HepG2 (cell line): ENCODE results near the gene WNK4. TPM values are rescaled to one million over a fixed set of nuclear protein-coding genes. Genes with fewer than 3 reads are reported as not detected.

Experiments used
- BRF2 ChIP-seq: sonication (generic); formaldehyde crosslinking; IDR thresholded peaks from 2 replicates; pipeline ENCODE4 v1.8.1; 2022; ENCODE audit warnings: mild to moderate bottlenecking, missing genetic modification reagents
- ELF4 ChIP-seq: sonication (generic); formaldehyde crosslinking; IDR thresholded peaks from 2 replicates; pipeline ENCODE4 v1.5.0; 2020; ENCODE audit warnings: missing genetic modification reagents, mild to moderate bottlenecking, moderate library complexity, borderline replicate concordance
- FUBP1 ChIP-seq: sonication (generic); formaldehyde crosslinking; IDR thresholded peaks from 2 replicates; pipeline ENCODE4 v1.5.1; 2020; ENCODE audit warnings: missing genetic modification reagents, mild to moderate bottlenecking, borderline replicate concordance
- GZF1 ChIP-seq: sonication (generic); formaldehyde crosslinking; IDR thresholded peaks from 2 replicates; pipeline ENCODE4 v1.5.1; 2020; ENCODE audit warnings: mild to moderate bottlenecking, missing genetic modification reagents
- HOXA9 ChIP-seq: sonication (generic); formaldehyde crosslinking; IDR thresholded peaks from 2 replicates; pipeline ENCODE4 v1.8.1; 2022; ENCODE audit warnings: missing genetic modification reagents, mild to moderate bottlenecking, moderate library complexity, borderline replicate concordance
- MAFK ChIP-seq, 2 experiments: IDR thresholded peaks in 1 of 2; conservative IDR thresholded peaks in 1 of 2; 2 replicates each; pipeline ENCODE4 v1.6.1; 2011; ENCODE audit warnings: improper control_type of control experiment in 2 of 2, low read length in 2 of 2
- MIXL1 ChIP-seq: IDR thresholded peaks from 2 replicates; pipeline ENCODE4 v1.6.1; 2016
- NFE2 ChIP-seq: sonication (generic); formaldehyde crosslinking; IDR thresholded peaks from 2 replicates; pipeline ENCODE4 v1.4.0; 2020; ENCODE audit warnings: missing genetic modification reagents
- NR2C2 ChIP-seq: sonication (generic); formaldehyde crosslinking; IDR thresholded peaks from 2 replicates; pipeline ENCODE4 v1.4.0; 2020; ENCODE audit warnings: missing genetic modification reagents, mild to moderate bottlenecking, moderate library complexity, borderline replicate concordance
- RARG ChIP-seq: sonication (generic); formaldehyde crosslinking; IDR thresholded peaks from 2 replicates; pipeline ENCODE4 v1.4.0; 2020; ENCODE audit warnings: low read depth, mild to moderate bottlenecking, missing genetic modification reagents
- RBAK ChIP-seq: sonication (generic); formaldehyde crosslinking; IDR thresholded peaks from 2 replicates; pipeline ENCODE4 v1.5.1; 2020; ENCODE audit warnings: mild to moderate bottlenecking, missing genetic modification reagents
- SMAD9 ChIP-seq: sonication (generic); formaldehyde crosslinking; IDR thresholded peaks from 2 replicates; pipeline ENCODE4 v1.5.1; 2020; ENCODE audit warnings: mild to moderate bottlenecking, missing genetic modification reagents
- SRY ChIP-seq: sonication (generic); formaldehyde crosslinking; IDR thresholded peaks from 2 replicates; pipeline ENCODE4 v1.8.0; 2022; ENCODE audit warnings: mild to moderate bottlenecking, missing genetic modification reagents
- UBTF ChIP-seq: sonication (generic); formaldehyde crosslinking; IDR thresholded peaks from 2 replicates; pipeline ENCODE4 v1.4.0; 2020; ENCODE audit warnings: mild to moderate bottlenecking, missing genetic modification reagents
- ZC3H4 ChIP-seq: sonication (generic); formaldehyde crosslinking; IDR thresholded peaks from 2 replicates; pipeline ENCODE4 v1.4.0; 2020; ENCODE audit warnings: missing genetic modification reagents, borderline replicate concordance
- ZNF17 ChIP-seq: sonication (generic); formaldehyde crosslinking; IDR thresholded peaks from 2 replicates; pipeline ENCODE4 v1.5.0; 2020; ENCODE audit warnings: mild to moderate bottlenecking, missing genetic modification reagents
- ZNF343 ChIP-seq: sonication (generic); formaldehyde crosslinking; IDR thresholded peaks from 2 replicates; pipeline ENCODE4 v1.4.0; 2020; ENCODE audit warnings: mild to moderate bottlenecking, missing genetic modification reagents
- ZNF383 ChIP-seq: sonication (generic); formaldehyde crosslinking; IDR thresholded peaks from 2 replicates; pipeline ENCODE4 v1.4.0; 2020; ENCODE audit warnings: missing genetic modification reagents, mild to moderate bottlenecking, borderline replicate concordance
- polyA plus RNA-seq, 8 experiments: library from polyadenylated mRNA; depleted of rRNA in 3 of 8; stranded (reverse) in 7 of 8; unstranded in 1 of 8; fragments of >200 nt; fragmentation: Illumina TruSeq in 4 of 8; extraction: Trizol in 4 of 8; gene quantifications; 2 replicates each; pipeline versions ENCODE4 v1.2.1 to v1.2.3, GENCODE V29; 2011 to 2016; ENCODE audit warnings: low read depth in 4 of 8, missing spikeins in 1 of 8, mixed read lengths in 1 of 8; ENCODE audit not compliant: insufficient read depth in 1 of 8
- total RNA-seq, 5 experiments: library from RNA; depleted of rRNA; stranded (reverse); fragments of >200 nt; fragmentation: Illumina TruSeq; extraction: Trizol; gene quantifications; 2 replicates each; pipeline ENCODE4 v1.2.3, GENCODE V29; 2016; ENCODE audit warnings: low read depth in 1 of 5
- TF ChIP-seq, protein P1 (sequence below): sonication (generic); formaldehyde crosslinking; IDR thresholded peaks from 2 replicates; pipeline ENCODE4; 2020; ENCODE audit warnings: missing genetic modification reagents, mild to moderate bottlenecking, borderline replicate concordance
- TF ChIP-seq, protein P2 (sequence below): sonication (generic); formaldehyde crosslinking; IDR thresholded peaks from 2 replicates; pipeline ENCODE4 v1.4.0; 2020; ENCODE audit warnings: mild to moderate bottlenecking, missing genetic modification reagents

The WNK4 gene
- total and polyA plus RNA-seq, 2 of the 13 experiments (the other 11 are each of a cell fraction or from before 2014, with no cell fraction given) = 2.7 to 13.7 TPM

GRCh38 chr17:42744806-42745617 lies 35.4 kb upstream of the WNK4 start, which contains the start of gene EZH1 (continued):
- TF ChIP-seq BRF2 = peak; percentile 81; the same call in 1 of the 2 replicates
- no peak for TF ChIP-seq MAFK (conservative IDR thresholded peaks at IDR 0.05 in 1 of 2, IDR thresholded peaks at IDR 0.05 in 1 of 2; ENCODE audit: low read length in 2 of 2)
- TF ChIP-seq GZF1 (CRISPR knock-in tag) = no peak; the same call in 1 of the 2 replicates
- TF ChIP-seq ZNF383 (CRISPR knock-in tag) = no peak
- TF ChIP-seq HOXA9 (CRISPR knock-in tag) = peak; percentile 88
- TF ChIP-seq, protein P1, sequence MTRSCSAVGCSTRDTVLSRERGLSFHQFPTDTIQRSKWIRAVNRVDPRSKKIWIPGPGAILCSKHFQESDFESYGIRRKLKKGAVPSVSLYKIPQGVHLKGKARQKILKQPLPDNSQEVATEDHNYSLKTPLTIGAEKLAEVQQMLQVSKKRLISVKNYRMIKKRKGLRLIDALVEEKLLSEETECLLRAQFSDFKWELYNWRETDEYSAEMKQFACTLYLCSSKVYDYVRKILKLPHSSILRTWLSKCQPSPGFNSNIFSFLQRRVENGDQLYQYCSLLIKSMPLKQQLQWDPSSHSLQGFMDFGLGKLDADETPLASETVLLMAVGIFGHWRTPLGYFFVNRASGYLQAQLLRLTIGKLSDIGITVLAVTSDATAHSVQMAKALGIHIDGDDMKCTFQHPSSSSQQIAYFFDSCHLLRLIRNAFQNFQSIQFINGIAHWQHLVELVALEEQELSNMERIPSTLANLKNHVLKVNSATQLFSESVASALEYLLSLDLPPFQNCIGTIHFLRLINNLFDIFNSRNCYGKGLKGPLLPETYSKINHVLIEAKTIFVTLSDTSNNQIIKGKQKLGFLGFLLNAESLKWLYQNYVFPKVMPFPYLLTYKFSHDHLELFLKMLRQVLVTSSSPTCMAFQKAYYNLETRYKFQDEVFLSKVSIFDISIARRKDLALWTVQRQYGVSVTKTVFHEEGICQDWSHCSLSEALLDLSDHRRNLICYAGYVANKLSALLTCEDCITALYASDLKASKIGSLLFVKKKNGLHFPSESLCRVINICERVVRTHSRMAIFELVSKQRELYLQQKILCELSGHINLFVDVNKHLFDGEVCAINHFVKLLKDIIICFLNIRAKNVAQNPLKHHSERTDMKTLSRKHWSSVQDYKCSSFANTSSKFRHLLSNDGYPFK = peak; percentile 62
- peak; percentile 48; the same call in 1 of the 2 replicates for TF ChIP-seq RBAK (CRISPR knock-in tag)
- TF ChIP-seq ZNF17 (CRISPR knock-in tag) = no peak
- no peak for TF ChIP-seq NFE2 (CRISPR knock-in tag)
- TF ChIP-seq, protein P2, sequence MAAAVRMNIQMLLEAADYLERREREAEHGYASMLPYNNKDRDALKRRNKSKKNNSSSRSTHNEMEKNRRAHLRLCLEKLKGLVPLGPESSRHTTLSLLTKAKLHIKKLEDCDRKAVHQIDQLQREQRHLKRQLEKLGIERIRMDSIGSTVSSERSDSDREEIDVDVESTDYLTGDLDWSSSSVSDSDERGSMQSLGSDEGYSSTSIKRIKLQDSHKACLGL = peak; percentile 86
- peak; percentile 60; the same call in 1 of the 2 replicates for TF ChIP-seq NR2C2 (CRISPR knock-in tag)
- TF ChIP-seq ELF4 (CRISPR knock-in tag) = no peak
- peak; percentile 57; the same call in 1 of the 2 replicates for TF ChIP-seq ZNF343
- TF ChIP-seq MIXL1 = peak; percentile 17; the same call in 1 of the 2 replicates
- no peak for TF ChIP-seq FUBP1
- TF ChIP-seq RARG (CRISPR knock-in tag) = no peak
- TF ChIP-seq SRY (CRISPR knock-in tag) = peak; percentile 95
- no peak for TF ChIP-seq SMAD9 (CRISPR knock-in tag)
- TF ChIP-seq UBTF (CRISPR knock-in tag) = no peak; the same call in 1 of the 2 replicates
- no peak; the same call in 1 of the 2 replicates for TF ChIP-seq ZC3H4 (CRISPR knock-in tag)
